Activated CD4-positive, alpha-beta T cell treated with anti-CD3 and anti-CD28 coated beads for 1 hour (primary cell): ENCODE measurements around the gene ZNF3.

Experiments used
- DNase-seq: peaks from one replicate; pipeline ENCODE4 v3.0.0-alpha.2; 2020

ZNF3 gene

DNA sequence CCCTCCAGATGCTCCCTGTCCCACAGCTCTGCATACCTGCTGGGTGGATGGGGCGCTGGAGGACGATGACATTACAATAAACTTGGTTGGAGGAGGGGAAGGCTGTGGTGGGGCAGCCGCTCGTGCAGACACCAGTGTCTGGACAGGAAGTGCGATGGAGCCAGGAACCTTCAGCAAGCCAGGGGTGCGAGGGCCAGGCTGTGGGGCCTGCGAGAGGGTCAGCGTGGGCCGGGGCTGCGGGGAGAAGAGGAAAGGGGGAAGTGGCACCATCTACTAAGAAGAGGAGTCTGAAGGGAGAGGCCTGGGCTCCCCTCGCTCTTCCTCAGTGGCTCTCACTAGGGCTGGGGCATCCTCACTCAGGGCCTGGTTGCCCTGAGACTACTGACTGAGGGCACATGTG lies 26.4 kb upstream of the ZNF3 start:
- no peak for DNase-seq

DNA sequence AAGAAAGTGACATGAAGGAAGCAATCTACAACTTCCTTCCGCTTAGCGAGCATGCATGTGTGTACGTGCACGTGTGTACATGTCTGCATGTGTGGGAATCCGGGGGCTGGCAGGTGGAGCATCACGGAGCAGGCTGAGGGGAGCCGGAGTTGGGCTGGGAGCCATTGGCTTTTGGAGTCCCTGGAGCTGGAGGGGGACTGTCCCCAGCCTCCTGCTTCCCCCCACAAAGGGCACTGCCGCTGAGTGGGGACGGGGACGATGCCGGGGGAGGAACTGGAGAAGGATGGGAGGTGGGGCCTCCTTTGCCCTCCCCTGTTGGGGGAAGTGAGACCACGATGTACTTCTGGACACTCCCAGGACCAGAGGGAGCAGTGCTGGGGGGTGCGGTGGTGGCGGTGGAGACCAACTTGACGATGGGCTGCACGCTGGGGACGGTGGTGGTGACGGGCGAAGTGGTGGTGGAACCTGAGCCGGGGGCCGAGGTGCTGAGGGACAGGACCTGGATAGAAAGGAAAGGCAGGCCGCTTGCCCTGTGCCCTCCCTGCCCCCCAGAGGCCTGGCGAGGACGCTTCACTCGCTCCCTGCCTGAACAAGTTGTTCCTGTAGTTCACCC lies 25.7 kb upstream of the ZNF3 start:
- no peak for DNase-seq

DNA sequence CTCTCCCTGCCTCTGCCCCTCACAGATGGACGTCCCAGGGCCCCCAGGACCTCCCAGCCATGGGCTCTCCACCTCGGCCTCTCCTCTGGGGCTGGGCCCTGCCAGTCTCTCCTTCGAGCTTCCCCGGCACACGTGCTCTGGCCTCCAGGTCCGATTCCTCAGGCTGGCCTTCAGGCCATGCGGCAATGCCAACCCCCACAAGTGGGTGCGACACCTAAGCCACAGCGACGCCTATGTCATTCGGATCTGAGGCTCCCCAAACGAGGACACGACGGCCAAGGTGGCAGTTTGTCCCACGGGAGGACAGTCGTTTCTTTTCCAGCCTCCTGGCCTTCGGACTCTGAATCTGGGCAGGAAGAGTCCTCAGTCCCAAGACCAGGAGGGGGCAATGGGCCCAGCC lies 25.1 kb upstream of the ZNF3 start:
- no peak for DNase-seq

DNA sequence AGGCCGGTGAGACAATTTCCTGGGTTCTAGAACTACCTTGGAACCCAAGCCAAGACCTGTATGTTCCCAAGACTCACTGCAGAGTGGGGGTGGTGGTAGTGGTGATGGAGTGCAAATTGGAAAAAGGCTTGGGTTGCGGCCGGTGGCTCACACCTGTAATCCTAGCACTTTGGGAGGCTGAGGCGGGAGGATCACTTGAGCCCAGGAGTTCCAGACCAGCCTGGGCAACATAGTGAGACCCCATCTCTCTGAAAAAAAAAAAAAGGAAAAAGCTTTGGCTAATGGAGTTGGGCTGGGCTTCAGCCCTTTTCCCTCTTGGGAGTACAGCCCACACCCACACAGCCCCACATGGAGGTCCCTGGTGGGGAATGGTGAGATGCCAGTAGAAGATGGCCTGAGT lies 24.0 kb upstream of the ZNF3 start:
- DNase-seq, result no peak

DNA sequence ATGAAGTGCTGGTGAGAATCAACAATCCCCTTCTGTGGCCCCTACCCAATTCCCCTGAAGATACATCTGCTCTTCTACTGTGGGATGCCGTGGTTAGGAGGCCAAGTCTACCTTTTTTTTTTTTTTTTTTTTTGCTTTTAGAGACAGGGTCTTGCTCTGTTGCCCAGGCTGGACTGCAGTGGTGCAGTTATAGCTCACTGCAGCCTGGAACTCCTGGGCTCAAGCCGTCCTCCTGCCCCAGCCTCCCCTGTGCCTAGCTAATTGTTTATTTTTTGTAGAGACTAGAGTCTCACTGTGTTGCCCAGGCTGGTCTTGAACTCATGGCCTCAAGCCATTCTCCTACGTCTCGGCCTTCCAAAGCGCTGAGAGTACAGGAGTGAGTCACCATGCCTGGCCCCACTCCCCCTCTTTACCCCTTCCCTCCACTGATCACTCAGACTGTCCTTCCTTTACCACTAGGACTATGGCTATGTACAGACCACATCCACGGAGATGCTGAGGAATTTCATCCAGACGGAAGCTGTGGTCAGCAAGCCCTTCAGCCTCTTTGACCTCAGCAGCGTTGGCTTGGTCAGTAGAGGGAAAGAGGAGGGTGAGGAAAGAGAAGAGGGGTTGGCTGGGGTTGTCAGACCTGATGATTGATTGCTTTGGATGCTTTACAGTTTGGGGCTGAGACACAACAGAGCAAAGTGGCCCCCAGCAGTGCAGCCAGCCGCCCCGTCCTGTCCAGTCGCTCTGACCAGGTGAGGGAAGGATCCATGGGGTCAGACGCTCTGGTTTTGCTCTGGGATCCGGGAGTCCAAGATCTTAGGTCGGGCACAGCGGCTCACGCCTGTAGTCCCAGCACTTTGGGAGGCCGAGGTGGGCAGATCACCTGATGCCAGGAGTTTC lies 21.7 kb upstream of the ZNF3 start:
- DNase-seq, result no peak

DNA sequence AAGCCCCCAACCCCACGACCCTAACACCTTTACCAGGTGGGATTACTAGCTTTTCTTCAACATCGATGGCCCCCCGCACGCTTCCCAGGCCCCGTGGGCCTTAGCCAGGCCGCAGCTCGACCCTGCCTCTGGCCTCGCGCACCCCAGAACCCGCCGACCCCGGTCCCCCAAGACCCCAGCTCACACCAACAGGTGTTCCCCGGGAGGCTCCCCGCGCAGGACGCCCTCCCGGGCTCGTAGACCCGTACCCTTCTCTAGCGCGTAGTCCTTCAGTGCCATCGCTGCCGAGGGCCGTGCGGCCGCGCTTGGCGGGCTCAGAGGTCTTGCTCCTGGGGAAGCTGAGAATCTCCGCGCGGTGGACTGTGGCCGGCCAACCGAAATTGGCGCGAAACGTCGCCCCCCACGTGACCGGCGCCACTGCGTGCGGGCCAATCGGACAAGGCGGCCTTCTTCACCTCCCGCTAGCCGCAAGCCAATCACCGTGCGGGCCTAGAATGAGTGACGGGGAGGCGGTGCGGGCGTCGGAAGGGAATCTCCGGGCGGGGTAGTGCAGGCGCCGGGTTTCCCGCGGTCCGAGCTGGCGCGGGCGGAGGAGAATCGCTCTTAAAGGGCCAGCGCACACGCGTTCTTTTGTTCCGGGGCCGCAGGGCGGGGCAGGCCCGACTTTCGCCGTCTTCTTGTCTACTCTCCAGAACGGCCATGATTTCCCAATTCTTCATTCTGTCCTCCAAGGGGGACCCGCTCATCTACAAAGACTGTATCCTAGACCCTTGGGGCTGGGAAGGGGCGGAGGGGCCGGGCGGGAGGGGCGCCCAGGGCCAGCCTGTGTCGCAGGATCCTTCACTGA lies 19.7 kb upstream of the ZNF3 start, which contains the start of the genes AP4M1 and MCM7:
Gene AP4M1, plus strand, starts transcription at position 628 of the 847 bp plus-strand sequence. Its CDS starts 72 bp downstream, at position 700.
Gene MCM7, minus strand, starts transcription at position 382 of the 847 bp plus-strand sequence. Its CDS starts 103 bp downstream, at position 279.
- peak; percentile 90 for DNase-seq

DNA sequence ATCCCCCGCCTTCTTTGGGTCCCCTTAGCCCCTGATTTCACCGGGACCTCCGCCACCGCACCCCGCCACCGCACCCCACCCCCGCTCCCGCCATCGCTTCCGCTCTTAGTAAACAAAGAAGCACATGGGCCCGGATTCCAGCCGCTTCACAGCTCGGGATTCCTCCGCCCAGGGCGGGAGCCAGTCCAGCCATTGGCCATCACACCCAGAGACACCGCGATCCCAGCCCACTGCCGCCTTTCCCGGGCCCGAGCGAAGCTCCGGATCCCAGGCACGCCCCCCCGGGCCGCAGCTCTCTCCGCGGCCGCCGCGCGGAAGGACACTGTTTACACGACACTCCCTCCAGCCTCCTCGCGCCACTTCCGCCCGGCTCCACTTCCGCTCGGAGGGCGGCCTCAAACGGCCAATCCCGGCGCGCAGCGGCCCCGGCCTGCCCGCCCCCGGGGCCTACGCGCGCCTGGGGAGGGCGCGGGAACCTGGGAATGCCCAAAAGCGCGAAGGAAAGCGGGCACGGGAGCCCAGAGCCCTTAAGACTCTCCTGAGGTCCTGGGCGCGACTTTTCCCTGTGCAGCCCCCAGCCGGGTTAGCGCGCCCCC lies 19.0 kb upstream of the ZNF3 start:
- DNase-seq, result peak; percentile 79

DNA sequence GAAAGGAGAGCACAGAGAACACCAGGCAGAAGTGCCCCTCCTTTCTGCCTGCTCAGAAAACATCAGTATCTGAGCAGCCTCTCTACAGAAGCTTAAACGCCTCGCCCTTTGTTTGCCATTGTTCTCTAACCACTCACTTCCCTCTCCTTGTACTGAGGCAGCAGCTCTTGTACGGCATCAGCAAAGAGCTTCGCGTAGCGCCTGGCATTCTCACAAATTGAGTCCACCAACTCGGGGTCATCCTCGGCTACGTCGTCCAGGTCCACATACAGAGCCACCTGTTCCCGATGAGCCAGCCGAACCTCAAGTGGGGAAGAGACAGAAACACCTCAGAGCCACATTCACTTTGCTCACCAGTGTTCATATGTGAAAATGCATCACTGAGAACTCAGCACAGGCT lies 17.9 kb upstream of the ZNF3 start:
- DNase-seq, result no peak

DNA sequence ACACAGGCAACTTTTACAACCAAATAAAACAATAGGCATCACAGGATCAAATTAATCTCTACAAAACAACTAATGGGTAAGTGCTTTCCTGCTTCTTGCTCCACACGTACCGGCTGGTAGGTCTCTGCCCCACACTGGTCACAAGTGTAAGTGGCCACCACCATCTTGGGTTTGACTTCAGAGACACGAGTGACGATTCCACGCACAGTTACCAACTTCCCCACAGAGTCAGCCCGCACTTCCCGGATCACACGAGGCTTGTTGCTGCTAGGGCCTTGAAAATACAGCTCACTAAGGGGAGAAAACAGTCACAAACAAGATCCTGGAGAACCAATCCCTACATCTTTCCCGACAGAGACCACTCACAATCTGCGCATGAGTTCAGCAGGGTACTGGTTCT lies 17.4 kb upstream of the ZNF3 start:
- no peak for DNase-seq

DNA sequence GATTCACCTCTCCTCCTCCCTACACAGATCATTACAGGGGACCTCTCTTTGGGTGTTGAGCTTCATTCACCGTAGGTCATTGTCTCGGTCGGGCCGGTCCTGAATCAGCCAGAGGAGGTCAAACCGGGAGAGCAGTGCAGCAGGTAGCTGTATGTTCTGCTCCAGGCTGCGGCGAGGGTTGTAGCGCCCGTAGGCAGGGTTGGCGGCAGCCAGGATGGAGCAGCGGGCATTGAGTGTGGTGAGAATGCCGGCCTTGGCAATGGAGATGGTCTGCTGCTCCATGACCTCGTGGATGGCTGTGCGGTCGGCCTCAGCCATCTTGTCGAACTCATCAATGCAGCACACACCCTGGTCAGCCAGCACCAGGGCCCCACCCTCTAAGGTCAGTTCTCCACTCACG lies 14.2 kb upstream of the ZNF3 start:
- DNase-seq, result no peak

DNA sequence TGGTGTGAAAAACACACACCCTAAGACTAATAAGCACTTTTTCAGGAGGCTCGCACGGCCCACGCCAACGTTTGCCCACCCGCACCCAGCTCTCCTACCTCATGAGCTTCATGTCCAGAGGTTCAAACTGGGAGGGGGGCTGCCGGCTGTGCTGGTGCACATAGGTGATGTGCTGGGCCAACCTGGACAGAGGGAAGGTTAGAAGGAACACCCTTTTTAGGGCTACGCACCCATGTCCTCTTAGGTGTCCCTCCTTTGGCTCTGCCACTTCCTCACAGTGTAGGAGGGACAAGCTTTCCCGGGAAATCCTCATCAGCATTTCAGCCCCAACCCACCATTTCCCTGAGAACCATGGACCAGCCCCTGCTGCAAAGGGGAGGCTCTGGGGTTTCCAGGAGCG lies 13.8 kb upstream of the ZNF3 start:
- DNase-seq, result no peak

DNA sequence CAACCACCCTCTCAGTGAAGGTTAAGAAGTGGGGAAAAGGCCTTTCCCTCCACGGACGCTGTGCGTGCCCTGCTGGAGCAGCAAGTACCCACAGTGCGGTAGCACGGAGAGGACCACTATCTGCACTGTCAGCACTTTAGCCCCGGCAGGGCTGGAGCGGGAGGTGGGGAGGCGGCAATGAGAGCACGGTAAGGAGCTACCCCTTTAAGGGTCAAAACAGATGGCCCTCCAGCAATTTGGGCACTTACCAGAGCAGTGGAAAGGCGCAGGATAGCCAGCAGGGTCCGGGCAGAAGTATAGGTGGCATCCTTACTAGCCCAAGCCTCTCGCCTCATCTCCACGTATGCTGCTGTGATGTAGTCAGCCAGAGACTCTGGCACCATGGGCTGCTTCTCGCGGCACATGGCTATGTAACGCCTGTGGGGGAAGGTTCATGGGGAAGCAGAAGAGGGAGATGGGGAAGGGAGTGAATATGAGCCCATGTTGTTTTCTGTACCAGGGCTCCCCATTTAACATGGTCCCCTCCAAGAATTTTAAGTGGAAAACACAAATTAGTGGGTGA lies 12.5 kb upstream of the ZNF3 start:
- DNase-seq, result no peak

DNA sequence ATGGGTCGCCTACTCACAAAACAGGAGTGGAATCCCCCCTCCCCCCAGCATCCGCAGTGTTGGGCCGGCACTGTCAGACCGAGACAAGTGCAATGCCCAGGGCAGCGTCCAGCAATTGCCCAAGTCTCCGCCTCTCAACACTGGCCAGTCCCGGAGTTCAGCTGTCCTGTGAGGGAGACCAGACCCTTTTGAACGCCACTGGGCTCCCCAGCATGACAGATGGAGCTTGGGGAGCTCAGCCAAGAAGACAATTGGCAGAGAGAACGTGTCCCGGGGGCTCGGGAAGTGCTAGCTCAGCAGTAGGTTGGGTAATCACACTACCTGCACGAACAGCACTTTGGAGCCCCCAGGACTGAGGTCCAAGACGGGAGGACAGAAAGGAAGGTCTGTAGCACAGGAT lies 12.0 kb upstream of the ZNF3 start:
- DNase-seq, result no peak

DNA sequence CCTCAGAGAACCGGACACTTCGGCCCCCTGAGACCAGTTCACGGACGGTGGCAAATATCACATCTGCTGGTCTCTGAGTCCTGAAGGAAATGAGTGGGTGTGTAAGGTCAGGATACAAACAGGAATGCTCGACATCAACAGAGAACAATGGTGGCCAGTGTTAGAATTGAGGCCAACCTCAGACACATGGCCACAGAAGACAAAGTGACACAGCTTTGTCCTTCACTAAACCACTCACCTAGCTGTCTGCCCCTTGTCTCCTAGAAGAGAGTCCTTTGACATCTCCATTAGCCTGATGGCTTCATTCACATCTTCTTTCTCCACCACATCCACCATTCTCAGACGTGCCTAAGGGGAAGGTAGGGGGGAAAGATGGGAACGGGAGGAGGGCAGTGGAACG lies 11.5 kb upstream of the ZNF3 start:
- DNase-seq, result no peak

DNA sequence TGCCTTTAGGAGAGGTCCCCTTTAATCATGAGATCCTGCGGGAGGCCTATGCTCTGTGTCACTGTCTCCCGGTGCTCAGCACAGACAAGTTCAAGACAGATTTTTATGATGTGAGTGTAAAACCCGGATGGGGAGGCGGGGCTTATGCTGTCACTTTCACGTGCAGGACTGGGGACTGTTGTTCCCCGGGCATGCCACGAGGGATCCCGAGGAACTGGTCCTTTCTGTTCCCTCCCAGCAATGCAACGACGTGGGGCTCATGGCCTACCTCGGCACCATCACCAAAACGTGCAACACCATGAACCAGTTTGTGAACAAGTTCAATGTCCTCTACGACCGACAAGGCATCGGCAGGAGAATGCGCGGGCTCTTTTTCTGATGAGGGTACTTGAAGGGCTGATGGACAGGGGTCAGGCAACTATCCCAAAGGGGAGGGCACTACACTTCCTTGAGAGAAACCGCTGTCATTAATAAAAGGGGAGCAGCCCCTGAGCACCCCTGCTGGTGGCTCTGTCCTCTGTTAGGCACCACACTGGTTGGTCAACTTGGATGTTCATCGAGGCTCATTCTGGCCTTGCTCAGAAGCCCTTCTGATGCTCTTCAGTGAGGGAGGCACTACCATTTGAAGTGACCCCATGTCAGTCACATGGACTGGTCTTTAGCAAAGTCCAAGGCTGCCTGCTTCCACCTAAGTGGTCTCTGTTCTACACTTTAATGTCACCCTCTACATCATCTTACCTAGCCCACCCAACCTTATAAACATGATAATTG lies 10.1 kb upstream of the ZNF3 start:
- DNase-seq, result no peak

DNA sequence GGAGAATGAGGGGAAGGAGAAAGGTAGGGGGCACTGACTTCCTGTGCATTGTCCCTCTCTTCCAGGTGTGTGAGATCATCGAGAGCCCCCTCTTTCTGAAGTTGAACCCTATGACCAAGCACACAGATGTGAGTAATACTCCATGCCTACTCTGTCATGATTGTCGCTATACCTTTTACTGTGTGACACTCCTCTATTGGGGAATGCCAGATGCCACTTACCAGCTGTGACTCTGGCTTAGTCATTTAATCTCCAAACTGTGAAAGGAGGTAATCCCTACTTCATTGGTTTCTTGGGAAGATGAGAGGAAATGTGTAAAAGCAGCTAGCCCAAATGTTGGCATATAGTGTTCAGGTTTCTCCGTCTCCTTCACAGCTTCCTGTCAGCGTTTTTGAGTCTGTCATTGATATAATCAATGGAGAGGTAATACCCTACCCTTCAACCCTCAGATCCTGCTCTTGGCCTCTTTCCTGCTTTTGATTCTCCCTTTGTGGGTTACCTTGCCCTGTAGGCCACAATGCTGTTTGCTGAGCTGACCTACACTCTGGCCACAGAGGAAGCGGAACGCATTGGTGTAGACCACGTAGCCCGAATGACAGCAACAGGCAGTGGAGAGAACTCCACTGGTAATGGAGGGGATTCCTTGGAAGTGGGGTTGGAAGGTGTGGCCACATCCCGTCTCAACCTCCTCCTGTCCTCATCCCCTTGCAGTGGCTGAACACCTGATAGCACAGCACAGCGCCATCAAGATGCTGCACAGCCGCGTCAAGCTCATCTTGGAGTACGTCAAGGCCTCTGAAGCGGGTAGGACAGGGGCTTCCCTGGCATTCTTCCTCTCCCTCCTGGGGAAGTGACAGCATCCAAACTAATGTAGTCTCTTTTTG lies 9.2 kb upstream of the ZNF3 start:
- no peak for DNase-seq

DNA sequence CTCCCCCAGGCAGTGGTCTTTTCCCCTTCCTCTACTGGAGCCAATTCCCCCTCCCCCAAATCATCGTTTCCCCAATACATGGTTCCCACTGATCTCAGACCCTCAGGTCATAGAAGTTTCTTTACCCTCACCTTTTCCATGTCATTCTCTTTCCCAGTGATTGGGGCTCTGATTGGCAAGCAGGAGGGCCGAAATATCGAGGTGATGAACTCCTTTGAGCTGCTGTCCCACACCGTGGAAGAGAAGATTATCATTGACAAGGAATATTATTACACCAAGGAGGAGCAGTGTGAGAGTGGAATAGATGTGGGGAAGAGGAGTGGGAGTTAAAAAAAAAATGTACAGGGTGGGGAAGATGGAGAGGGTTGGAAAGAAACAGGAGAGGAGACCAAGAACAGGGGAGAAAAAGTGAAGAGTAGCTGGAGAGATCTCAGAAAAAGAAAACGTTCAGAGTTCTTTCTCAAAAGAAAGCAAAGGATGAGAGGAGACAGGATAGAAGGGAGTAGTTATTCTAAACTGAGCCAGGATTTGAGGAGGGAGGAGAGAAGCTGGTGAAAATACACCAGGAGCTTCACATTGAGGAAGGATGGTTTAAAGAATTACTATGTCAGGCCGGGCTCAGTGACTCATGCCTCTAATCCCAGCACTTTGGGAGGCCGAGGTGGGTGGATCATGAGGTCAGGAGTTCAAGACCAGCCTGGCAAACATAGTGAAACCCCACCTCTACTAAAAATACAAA lies 8.1 kb upstream of the ZNF3 start:
- DNase-seq, result no peak

DNA sequence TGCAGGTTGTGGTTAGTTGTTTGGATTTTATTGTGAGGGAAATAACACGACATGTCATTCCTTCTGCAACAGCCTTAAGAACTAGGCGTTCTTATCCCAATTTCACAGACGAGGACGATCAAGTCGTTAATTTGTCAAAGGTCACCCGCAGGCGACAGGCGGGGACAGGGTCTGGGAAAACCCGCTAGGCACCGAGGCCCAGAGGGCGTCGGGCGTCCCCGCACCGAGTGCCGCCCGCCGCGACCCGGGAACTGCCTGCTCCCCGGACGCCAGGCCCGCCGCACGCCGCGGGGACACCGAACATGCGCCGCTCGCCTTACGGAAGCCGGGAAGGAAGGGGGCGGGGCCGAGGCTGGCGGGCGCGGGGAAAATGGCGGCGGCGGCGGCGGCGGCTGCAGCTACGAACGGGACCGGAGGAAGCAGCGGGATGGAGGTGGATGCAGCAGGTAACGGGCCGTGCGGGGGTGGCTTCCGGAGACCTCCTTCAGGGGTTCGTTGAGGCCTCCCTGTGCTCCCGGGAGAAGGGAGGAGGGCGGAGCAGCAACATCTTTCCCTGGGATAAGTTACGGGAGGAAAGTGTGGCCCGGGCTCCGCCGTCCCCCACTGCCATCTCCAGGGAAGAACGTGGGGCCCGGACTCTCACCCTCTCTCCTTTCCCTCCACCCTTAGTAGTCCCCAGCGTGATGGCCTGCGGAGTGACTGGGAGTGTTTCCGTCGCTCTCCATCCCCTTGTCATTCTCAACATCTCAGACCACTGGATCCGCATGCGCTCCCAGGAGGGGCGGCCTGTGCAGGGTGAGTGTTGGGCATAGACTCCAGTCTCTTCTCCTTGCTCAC lies 7.3 kb upstream of the ZNF3 start, which contains the start of gene COPS6:
Gene COPS6, plus strand, starts transcription at position 349 of the 837 bp plus-strand sequence. Its CDS starts 22 bp downstream, at position 371.
- DNase-seq, result peak; percentile 75

DNA sequence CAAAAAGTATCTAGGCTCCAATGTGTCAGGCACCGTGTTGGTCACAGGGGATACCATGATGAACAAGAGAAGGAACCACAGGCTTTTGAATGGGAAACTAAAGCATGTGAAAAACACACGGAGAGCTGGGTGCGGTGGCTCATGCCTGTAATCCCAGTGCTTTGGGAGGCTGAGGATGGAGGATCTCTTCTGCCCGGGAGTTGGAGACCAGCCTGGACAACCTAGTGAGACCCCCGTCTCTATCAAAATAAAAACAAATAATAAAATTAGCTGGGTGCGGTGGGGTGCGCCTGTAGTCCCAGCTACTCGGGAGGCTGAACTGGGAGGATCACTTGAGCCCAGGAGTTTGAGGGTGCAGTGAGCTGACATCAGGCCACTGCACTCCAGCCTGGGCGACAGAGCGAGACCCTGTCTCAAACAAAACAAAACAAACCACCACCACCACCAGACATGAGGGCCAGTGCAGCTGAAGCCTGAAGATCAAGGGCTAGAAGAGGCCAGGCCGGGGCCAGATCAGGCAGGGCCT lies 6.6 kb upstream of the ZNF3 start:
- DNase-seq, result no peak
